ENCODE results near the gene ACAD11.

- TF ChIP-seq EZH2 (IDR thresholded peaks at IDR 0.05; ENCODE audit: insufficient read depth, poor library complexity, severe bottlenecking): no peak
- no peak for TF ChIP-seq EZH2phosphoT487 (IDR thresholded peaks at IDR 0.05; ENCODE audit: insufficient read depth, low read depth)
Observed at GRCh38 chr3:132654721-132655120, 4.9 kb downstream of the ACAD11 start.
